HepG2 (cell line): Measurements from ENCODE around the gene PNKP. TPM values are rescaled to one million over a fixed set of nuclear protein-coding genes. Genes with fewer than 3 reads are reported as not detected.

Experiments used
- ARNTL ChIP-seq: sonication (generic); formaldehyde crosslinking; IDR thresholded peaks from 2 replicates; pipeline ENCODE4 v1.4.0; 2020; ENCODE audit warnings: mild to moderate bottlenecking, missing genetic modification reagents
- BHLHE40 ChIP-seq: IDR thresholded peaks from 2 replicates; pipeline ENCODE4 v1.6.1; 2011; ENCODE audit warnings: low read length, improper control_type of control experiment
- GABPA ChIP-seq, 2 experiments: IDR thresholded peaks; 2 replicates each; pipeline ENCODE4 v1.6.1; 2011 to 2016; ENCODE audit warnings: low read depth in 2 of 2, low read length in 1 of 2, missing biosample characterization in 1 of 2, missing genetic modification characterization in 1 of 2
- HMG20A ChIP-seq: IDR thresholded peaks from 2 replicates; pipeline ENCODE4 v1.6.1; 2016; ENCODE audit warnings: borderline replicate concordance
- HOXA9 ChIP-seq: sonication (generic); formaldehyde crosslinking; IDR thresholded peaks from 2 replicates; pipeline ENCODE4 v1.8.1; 2022; ENCODE audit warnings: missing genetic modification reagents, mild to moderate bottlenecking, moderate library complexity, borderline replicate concordance
- IKZF4 ChIP-seq: sonication (generic); formaldehyde crosslinking; IDR thresholded peaks from 2 replicates; pipeline ENCODE4 v1.5.1; 2020; ENCODE audit warnings: borderline replicate concordance, mild to moderate bottlenecking, low read depth, missing genetic modification reagents; ENCODE audit errors: not compliant biosample characterization
- NBN ChIP-seq: fragments of 450-650 bp; conservative IDR thresholded peaks from 2 replicates; pipeline ENCODE4 v1.6.1; 2017
- SKI ChIP-seq: fragments of 450-650 bp; IDR thresholded peaks from one replicate; pipeline ENCODE4 v1.6.1; 2018; ENCODE audit warnings: mild to moderate bottlenecking; ENCODE audit not compliant: partially characterized antibody
- SRY ChIP-seq: sonication (generic); formaldehyde crosslinking; IDR thresholded peaks from 2 replicates; pipeline ENCODE4 v1.8.0; 2022; ENCODE audit warnings: mild to moderate bottlenecking, missing genetic modification reagents
- TFE3 ChIP-seq: IDR thresholded peaks from 2 replicates; pipeline ENCODE4 v1.6.1; 2016
- UBTF ChIP-seq: sonication (generic); formaldehyde crosslinking; IDR thresholded peaks from 2 replicates; pipeline ENCODE4 v1.4.0; 2020; ENCODE audit warnings: mild to moderate bottlenecking, missing genetic modification reagents
- ZBTB4 ChIP-seq: sonication (generic); formaldehyde crosslinking; IDR thresholded peaks from 2 replicates; pipeline ENCODE4 v1.4.0; 2020; ENCODE audit warnings: missing genetic modification reagents, mild to moderate bottlenecking, borderline replicate concordance
- ZNF256 ChIP-seq: sonication (generic); formaldehyde crosslinking; conservative IDR thresholded peaks from 2 replicates; pipeline ENCODE4 v1.4.0; 2020; ENCODE audit warnings: missing genetic modification reagents
- ZNF33A ChIP-seq: sonication (generic); formaldehyde crosslinking; IDR thresholded peaks from 2 replicates; pipeline ENCODE4 v1.5.1; 2020; ENCODE audit warnings: missing genetic modification reagents, mild to moderate bottlenecking, moderate library complexity, borderline replicate concordance
- ZNF382 ChIP-seq: sonication (generic); formaldehyde crosslinking; IDR thresholded peaks from 2 replicates; pipeline ENCODE4 v1.5.0; 2020; ENCODE audit warnings: missing genetic modification reagents, mild to moderate bottlenecking, borderline replicate concordance
- ZNF512 ChIP-seq: sonication (generic); formaldehyde crosslinking; IDR thresholded peaks from 2 replicates; pipeline ENCODE4 v1.4.0; 2020; ENCODE audit warnings: mild to moderate bottlenecking, missing genetic modification reagents
- ZNF674 ChIP-seq: sonication (generic); formaldehyde crosslinking; IDR thresholded peaks from 2 replicates; pipeline ENCODE4 v1.5.0; 2020; ENCODE audit warnings: low read depth, mild to moderate bottlenecking, missing genetic modification reagents
- ZNF740 ChIP-seq: sonication (generic); formaldehyde crosslinking; IDR thresholded peaks from 2 replicates; pipeline ENCODE4 v1.4.0; 2020; ENCODE audit warnings: missing genetic modification reagents
- ZSCAN22 ChIP-seq: sonication (generic); formaldehyde crosslinking; IDR thresholded peaks from 2 replicates; pipeline ENCODE4 v1.4.0; 2020; ENCODE audit warnings: mild to moderate bottlenecking, missing genetic modification reagents
- polyA plus RNA-seq, 8 experiments: library from polyadenylated mRNA; depleted of rRNA in 3 of 8; stranded (reverse) in 7 of 8; unstranded in 1 of 8; fragments of >200 nt; fragmentation: Illumina TruSeq in 4 of 8; extraction: Trizol in 4 of 8; gene quantifications; 2 replicates each; pipeline versions ENCODE4 v1.2.1 to v1.2.3, GENCODE V29; 2011 to 2016; ENCODE audit warnings: low read depth in 4 of 8, missing spikeins in 1 of 8, mixed read lengths in 1 of 8; ENCODE audit not compliant: insufficient read depth in 1 of 8
- total RNA-seq, 5 experiments: library from RNA; depleted of rRNA; stranded (reverse); fragments of >200 nt; fragmentation: Illumina TruSeq; extraction: Trizol; gene quantifications; 2 replicates each; pipeline ENCODE4 v1.2.3, GENCODE V29; 2016; ENCODE audit warnings: low read depth in 1 of 5

The PNKP gene
- total and polyA plus RNA-seq, 2 of the 13 experiments (the other 11 are each of a cell fraction or from before 2014, with no cell fraction given), result 12.7 to 27.1 TPM

GRCh38 chr19:49850487-49851342 lies 16.7 kb downstream of the PNKP start, which contains the start of gene PTOV1 (continued):
- TF ChIP-seq ZBTB4, result no peak
- TF ChIP-seq ZNF740, result no peak
- peak; percentile 96 for TF ChIP-seq BHLHE40
- no peak for TF ChIP-seq ZNF33A
- TF ChIP-seq HOXA9 (CRISPR knock-in tag), result no peak
- 0 out of 2 replicates have a peak, but pooled peaks have one; percentile 86 for TF ChIP-seq SRY (CRISPR knock-in tag)
- TF ChIP-seq SKI, result no peak
- TF ChIP-seq ARNTL (CRISPR knock-in tag), result no peak
- TF ChIP-seq HMG20A (CRISPR knock-in tag), result no peak
- no peak for TF ChIP-seq IKZF4 (CRISPR knock-in tag)
- TF ChIP-seq GABPA (IDR thresholded peaks at IDR 0.05; ENCODE audit: low read depth, low read length), result peak; percentile 10; the same call in 1 of the 2 replicates
- TF ChIP-seq GABPA (CRISPR knock-in tag; IDR thresholded peaks at IDR 0.05; ENCODE audit: low read depth), result peak; percentile 70; the same call in 1 of the 2 replicates
- no peak; the same call in none of the 2 replicates for TF ChIP-seq UBTF (CRISPR knock-in tag)
- TF ChIP-seq ZNF674 (CRISPR knock-in tag), result peak; percentile 48; the same call in 1 of the 2 replicates
- TF ChIP-seq ZNF382 (CRISPR knock-in tag), result no peak
- TF ChIP-seq ZNF512, result no peak
- no peak for TF ChIP-seq ZNF256 (CRISPR knock-in tag)
- TF ChIP-seq ZSCAN22 (CRISPR knock-in tag), result no peak
- TF ChIP-seq TFE3 (CRISPR knock-in tag), result 0 out of 2 replicates have a peak, but pooled peaks have one; percentile 38
- no peak for TF ChIP-seq NBN
